HCT116 (cell line): ENCODE results near the gene BCL11B. TPM values are rescaled to one million over a fixed set of nuclear protein-coding genes. Genes with fewer than 3 reads are reported as not detected.

Source experiments
- ATAC-seq: fragments of 200-7000 bp; cut with Tn5 transposase; 2 replicates; pipeline ENCODE4 v1.9.1; 2020; ENCODE audit warnings: mild to moderate bottlenecking, moderate library complexity
- BruUV-seq: library from RNA; stranded (reverse); fragments of 400-500 nt; replicated peaks from 2 replicates; lab custom pipeline; 2021; lab: Mats Ljungman, UMichigan
- CTCF ChIA-PET: fragments of 300-600 bp; sonication (Branson Sonifier 250); formaldehyde crosslinking; loops from one replicate; lab custom pipeline; 2021; ENCODE audit warnings: antibody characterized with exemption; lab: Charles Lee
- POLR2A ChIA-PET: fragments of 300-600, 350-600 bp; sonication (Branson Sonifier 250); formaldehyde crosslinking; loops from one replicate; lab custom pipeline; 2021; ENCODE audit warnings: antibody characterized with exemption; lab: Charles Lee
- RAD21 ChIA-PET, 2 experiments: fragments of 300-600 bp; sonication (Branson Sonifier 250); formaldehyde crosslinking; loops; one replicate each; lab custom pipeline; 2023; ENCODE audit warnings: low total read pairs in 2 of 2; ENCODE audit not compliant: uncharacterized antibody in 2 of 2, unreplicated experiment in 2 of 2, low non-redundant PET in 1 of 2; lab: Charles Lee
- DNase-seq: peaks from one replicate; pipeline ENCODE4 v3.0.0-alpha.2; 2010; ENCODE audit warnings: low read depth, low spot score
- H2AFZ ChIP-seq: fragments of 200-600 bp; shearing (Covaris generic), sonication (generic); 2 replicates; pipeline ENCODE4 v1.6.1; 2017; ENCODE audit warnings: low read depth, mixed run types, mixed read lengths, antibody characterized with exemption, low read length; ENCODE audit not compliant: poor library complexity, severe bottlenecking
- H3K27ac ChIP-seq: 2 replicates; pipeline ENCODE4 v1.5.1; 2012; ENCODE audit warnings: low read depth, low read length
- H3K27me3 ChIP-seq: fragments of 200-600 bp; sonication (generic); 2 replicates; pipeline ENCODE4 v1.6.1; 2016; ENCODE audit warnings: mixed run types, low read length, mixed read lengths; ENCODE audit not compliant: insufficient read depth
- H3K36me3 ChIP-seq, 2 experiments: fragments of 200-500 bp in 1 of 2; fragments of 200-600 bp in 1 of 2; sonication (Bioruptor generic) in 1 of 2; sonication (generic) in 1 of 2; 2 replicates each; pipeline versions ENCODE4 v1.5.1 to v1.6.1; 2014 to 2016; ENCODE audit warnings: low read length in 2 of 2, inconsistent platforms in 1 of 2, mixed read lengths in 1 of 2, mixed run types in 1 of 2; ENCODE audit not compliant: insufficient read depth in 2 of 2, control insufficient read depth in 1 of 2
- H3K4me1 ChIP-seq, 2 experiments: fragments of 200-600 bp in 1 of 2; sonication (generic) in 1 of 2; 2 replicates each; pipeline versions ENCODE4 v1.5.1 to v1.6.1; 2012 to 2017; ENCODE audit warnings: low read length in 2 of 2, inconsistent platforms in 1 of 2, mild to moderate bottlenecking in 1 of 2, mixed read lengths in 1 of 2, mixed run types in 1 of 2, moderate library complexity in 1 of 2; ENCODE audit not compliant: insufficient read depth in 2 of 2, control insufficient read depth in 1 of 2
- H3K4me2 ChIP-seq: fragments of 200-600 bp; sonication (generic); 2 replicates; pipeline ENCODE4 v1.6.1; 2017; ENCODE audit warnings: mixed run types, low read length, mixed read lengths
- H3K4me3 ChIP-seq, 2 experiments: fragments of 200-600 bp in 1 of 2; sonication (generic) in 1 of 2; replicated peaks in 1 of 2; 2 replicates each; pipeline ENCODE4 v1.5.1; 2011 to 2016; ENCODE audit warnings: low read length in 2 of 2, control low read depth in 1 of 2, low read depth in 1 of 2, mild to moderate bottlenecking in 1 of 2, mixed read lengths in 1 of 2, mixed run types in 1 of 2
- H3K79me2 ChIP-seq: fragments of 200-600 bp; sonication (generic); 2 replicates; pipeline ENCODE4 v1.6.1; 2017; ENCODE audit warnings: mild to moderate bottlenecking, mixed run types, low read length, moderate library complexity, mixed read lengths; ENCODE audit not compliant: insufficient read depth
- H3K9ac ChIP-seq: fragments of 200-600 bp; sonication (generic); 2 replicates; pipeline ENCODE4 v1.6.1; 2016; ENCODE audit warnings: low read length, mixed read lengths
- H3K9me2 ChIP-seq: fragments of 200-600 bp; sonication (generic), shearing (Covaris generic); 2 replicates; pipeline ENCODE4 v1.6.1; 2017; ENCODE audit warnings: mixed run types, mild to moderate bottlenecking, moderate library complexity; ENCODE audit not compliant: insufficient read depth
- H3K9me3 ChIP-seq, 2 experiments: fragments of 200-500 bp in 1 of 2; fragments of 200-600 bp in 1 of 2; sonication (Bioruptor generic) in 1 of 2; sonication (generic) in 1 of 2; 2 replicates each; pipeline ENCODE4 v1.6.1; 2014 to 2017; ENCODE audit warnings: low read length in 2 of 2, mixed read lengths in 2 of 2, inconsistent platforms in 1 of 2, low read depth in 1 of 2, mild to moderate bottlenecking in 1 of 2, mixed run types in 1 of 2, moderate library complexity in 1 of 2; ENCODE audit not compliant: control insufficient read depth in 1 of 2, insufficient read depth in 1 of 2
- H4K20me1 ChIP-seq: fragments of 200-600 bp; sonication (generic), shearing (Covaris generic); 2 replicates; pipeline ENCODE4 v1.6.1; 2017; ENCODE audit warnings: mixed run types, mild to moderate bottlenecking, moderate library complexity; ENCODE audit not compliant: insufficient read depth
- CTCF ChIP-seq, 3 experiments: fragments of 200-600 bp in 1 of 3; sonication (generic) in 1 of 3; IDR thresholded peaks in 2 of 3; conservative IDR thresholded peaks in 1 of 3; 2 replicates each; pipeline ENCODE4 v1.5.1; 2012 to 2017; ENCODE audit warnings: low read depth in 2 of 3, low read length in 2 of 3, antibody characterized with exemption in 1 of 3, borderline replicate concordance in 1 of 3, control low read depth in 1 of 3, mild to moderate bottlenecking in 1 of 3, mixed read lengths in 1 of 3, mixed run types in 1 of 3, moderate library complexity in 1 of 3; ENCODE audit not compliant: insufficient read depth in 1 of 3
- EZH2phosphoT487 ChIP-seq: fragments of 200-600 bp; IDR thresholded peaks from 2 replicates; pipeline ENCODE4 v1.6.1; 2018; ENCODE audit warnings: antibody characterized with exemption, borderline replicate concordance
- POLR2A ChIP-seq: IDR thresholded peaks from 2 replicates; pipeline ENCODE4 v1.7.0; 2011; ENCODE audit warnings: borderline replicate concordance; ENCODE audit not compliant: insufficient read depth, insufficient read length; ENCODE audit errors: extremely low read depth
- POLR2AphosphoS5 ChIP-seq: IDR thresholded peaks from 2 replicates; pipeline ENCODE4 v1.6.1; 2011; ENCODE audit warnings: mild to moderate bottlenecking, low read depth, low read length, moderate library complexity
- SRF ChIP-seq: IDR thresholded peaks from 2 replicates; pipeline ENCODE4 v1.6.1; 2012; ENCODE audit warnings: low read depth
- ZBTB33 ChIP-seq: IDR thresholded peaks from 2 replicates; pipeline ENCODE4 v1.6.1; 2011; ENCODE audit warnings: mild to moderate bottlenecking, low read length, moderate library complexity; ENCODE audit not compliant: insufficient replicate concordance; ENCODE audit errors: extremely low read depth
- ZNF274 ChIP-seq: fragments of 200-500 bp; sonication (Bioruptor generic); IDR thresholded peaks from 2 replicates; pipeline ENCODE4 v1.6.1; 2014; ENCODE audit warnings: mild to moderate bottlenecking, low read depth, low read length, inconsistent platforms
- intact Hi-C: fragments of 100-400 bp; cut with micrococcal nuclease; formaldehyde crosslinking; loops from 2 replicates; pipeline ENCODE4 v1.10.0; 2022
- total RNA-seq: library from RNA; stranded (reverse); gene quantifications from one replicate; pipeline ENCODE4 v1.2.1, GENCODE V29; 2021; ENCODE audit not compliant: unreplicated experiment

BCL11B gene
- total RNA-seq, 1 experiment from 2014 or later, result 1.1 TPM

GRCh38 chr14:99209409-99209808, 62.6 kb downstream of the BCL11B start (continued):
- TF ChIP-seq POLR2A (no peak), POLR2AphosphoS5 (no peak), SRF (no peak), CTCF (IDR thresholded peaks at IDR 0.05 in 2 of 3, conservative IDR thresholded peaks at IDR 0.05 in 1 of 3; ENCODE audit: borderline replicate concordance in 1 of 3, insufficient read depth in 1 of 3, low read depth in 2 of 3, low read length in 2 of 3) (no peak)

- H3K4me2 ChIP-seq, result no peak overlapping the region
- intact Hi-C loops, result no loop called here
- no peaks in the 10 kb centered on the region for H3K9me3 ChIP-seq
- BruUV-seq, result no TSS peak
- DNase-seq (no peak), ATAC-seq (no peak)
- no peak overlapping the region for H3K27ac ChIP-seq
- H3K79me2 ChIP-seq, result no peaks in the 10 kb centered on the region
- no peaks in the 10 kb centered on the region for H3K4me1 ChIP-seq
- H4K20me1 ChIP-seq, result no peaks in the 10 kb centered on the region
- no peak overlapping the region for H2AFZ ChIP-seq
- no peaks in the 10 kb centered on the region for H3K9me2 ChIP-seq
- H3K4me3 ChIP-seq, result no peak overlapping the region
- H3K36me3 ChIP-seq, result no peaks in the 10 kb centered on the region
- CTCF ChIA-PET, result no interaction called here
- POLR2A ChIA-PET, result no interaction called here
- TF ChIP-seq ZNF274 (no peak), EZH2phosphoT487 (no peak), POLR2AphosphoS5 (no peak), CTCF (IDR thresholded peaks at IDR 0.05 in 2 of 3, conservative IDR thresholded peaks at IDR 0.05 in 1 of 3; ENCODE audit: borderline replicate concordance in 1 of 3, insufficient read depth in 1 of 3, low read depth in 2 of 3, low read length in 2 of 3) (no peak), ZBTB33 (no peak)
- no peaks in the 10 kb centered on the region for H3K27me3 ChIP-seq
- RAD21 ChIA-PET, result no interaction called here
- H3K9ac ChIP-seq, result no peak overlapping the region
These were observed 63.7 kb downstream of the BCL11B start for GRCh38 chr14:99208318-99208717.
